WTC11 (cell line): ENCODE measurements around the gene ZNF630.

Experiments used
- CDX4 ChIP-seq: fragments of 250-450 bp; sonication (Bioruptor Pico); IDR thresholded peaks from 2 replicates; pipeline ENCODE4 v1.9.0; 2021; ENCODE audit warnings: moderate library complexity, mild to moderate bottlenecking, inconsistent platforms, borderline replicate concordance
- CTCF ChIP-seq: fragments of 200-600 bp; IDR thresholded peaks from 2 replicates; pipeline ENCODE4 v1.8.0; 2022; ENCODE audit warnings: antibody characterized with exemption
- KAT7 ChIP-seq: sonication (generic); formaldehyde crosslinking; IDR thresholded peaks from 2 replicates; pipeline ENCODE4 v1.8.1; 2023; ENCODE audit warnings: missing genetic modification reagents, mild to moderate bottlenecking, borderline replicate concordance
- USF1 ChIP-seq: sonication (generic); formaldehyde crosslinking; IDR thresholded peaks from 2 replicates; pipeline ENCODE4 v1.8.0; 2022; ENCODE audit warnings: mild to moderate bottlenecking, missing genetic modification reagents

- TF ChIP-seq KAT7 (CRISPR knock-in tag) (no peak), CTCF (no peak), CDX4 (no peak), USF1 (no peak)
These were observed 31.5 kb upstream of the ZNF630 start for GRCh38 chrX:48102874-48103374.
